ENCODE data around the gene LILRA2.
"Not testable (repeated sequence)": the region's sequence is repeated elsewhere in the genome, so short reads cannot be mapped to it uniquely, and the experiment has no call there.

The LILRA2 gene

GRCh38 chr19:54573330-54573872, at the start of gene LILRA2:
Gene LILRA2, plus strand, starts transcription at chr19:54573790. Its CDS starts 89 bp downstream, at chr19:54573879.
- peak; percentile 63 for DNase-seq

GRCh38 chr19:54525636-54526035, 48.0 kb upstream of the LILRA2 start:
- DNase-seq, result no peak

GRCh38 chr19:54526972-54527371, 46.6 kb upstream of the LILRA2 start:
- no peak for DNase-seq

- DNase-seq, result no peak
Measured at GRCh38 chr19:54530866-54531265, 42.7 kb upstream of the LILRA2 start.

GRCh38 chr19:54532528-54532927, 41.1 kb upstream of the LILRA2 start:
- DNase-seq, result peak; percentile 56

GRCh38 chr19:54533476-54533875, 40.1 kb upstream of the LILRA2 start:
- no peak for DNase-seq

- no peak for DNase-seq
Measured at GRCh38 chr19:54534156-54534555, 39.4 kb upstream of the LILRA2 start.

GRCh38 chr19:54535601-54536000, 38.0 kb upstream of the LILRA2 start:
- DNase-seq, result no peak

- no peak for DNase-seq
Measured at GRCh38 chr19:54536956-54537355, 36.6 kb upstream of the LILRA2 start.

GRCh38 chr19:54541712-54542111, 31.9 kb upstream of the LILRA2 start:
- no peak for DNase-seq

- DNase-seq, result peak; percentile 38
Measured at GRCh38 chr19:54548806-54549205, 24.8 kb upstream of the LILRA2 start.

GRCh38 chr19:54549224-54549623, 24.4 kb upstream of the LILRA2 start:
- DNase-seq, result no peak

GRCh38 chr19:54551293-54551692, 22.3 kb upstream of the LILRA2 start:
- peak; percentile 24 for DNase-seq

- peak; percentile 49 for DNase-seq
Measured at GRCh38 chr19:54551950-54552912, 21.4 kb upstream of the LILRA2 start.

GRCh38 chr19:54552913-54553310, 20.7 kb upstream of the LILRA2 start:
- no peak for DNase-seq

- no peak for DNase-seq
Measured at GRCh38 chr19:54554006-54554405, 19.6 kb upstream of the LILRA2 start.

GRCh38 chr19:54554896-54555295, 18.7 kb upstream of the LILRA2 start:
- DNase-seq, result peak; percentile 88

- DNase-seq, result no peak
Measured at GRCh38 chr19:54556194-54556593, 17.4 kb upstream of the LILRA2 start.

GRCh38 chr19:54558339-54558738, 15.3 kb upstream of the LILRA2 start:
- DNase-seq, result peak; percentile 31

- DNase-seq, result no peak
Measured at GRCh38 chr19:54560881-54561385, 12.7 kb upstream of the LILRA2 start.

GRCh38 chr19:54561840-54562239, 11.8 kb upstream of the LILRA2 start:
- peak; percentile 44 for DNase-seq

GRCh38 chr19:54563206-54563605, 10.4 kb upstream of the LILRA2 start:
- not testable (repeated sequence) for DNase-seq

- DNase-seq, result no peak
Measured at GRCh38 chr19:54570316-54570715, 3.3 kb upstream of the LILRA2 start.
